HL-60/S4 treated with phorbol 12-myristate 13-acetate at 8.2 ng/mL for 4 days and 3 days (cell line): ENCODE data around the gene CCNB2.
"Not testable (repeated sequence)": the region's sequence is repeated elsewhere in the genome, so short reads cannot be mapped to it uniquely, and the experiment has no call there.

Experiments used
- in situ Hi-C: fragments of 300-500 bp; cut with MboI; formaldehyde crosslinking; loops from 2 replicates; pipeline ENCODE4 v1.15.0; 2022; ENCODE audit warnings: low sequenced_read_pairs

Gene CCNB2

DNA sequence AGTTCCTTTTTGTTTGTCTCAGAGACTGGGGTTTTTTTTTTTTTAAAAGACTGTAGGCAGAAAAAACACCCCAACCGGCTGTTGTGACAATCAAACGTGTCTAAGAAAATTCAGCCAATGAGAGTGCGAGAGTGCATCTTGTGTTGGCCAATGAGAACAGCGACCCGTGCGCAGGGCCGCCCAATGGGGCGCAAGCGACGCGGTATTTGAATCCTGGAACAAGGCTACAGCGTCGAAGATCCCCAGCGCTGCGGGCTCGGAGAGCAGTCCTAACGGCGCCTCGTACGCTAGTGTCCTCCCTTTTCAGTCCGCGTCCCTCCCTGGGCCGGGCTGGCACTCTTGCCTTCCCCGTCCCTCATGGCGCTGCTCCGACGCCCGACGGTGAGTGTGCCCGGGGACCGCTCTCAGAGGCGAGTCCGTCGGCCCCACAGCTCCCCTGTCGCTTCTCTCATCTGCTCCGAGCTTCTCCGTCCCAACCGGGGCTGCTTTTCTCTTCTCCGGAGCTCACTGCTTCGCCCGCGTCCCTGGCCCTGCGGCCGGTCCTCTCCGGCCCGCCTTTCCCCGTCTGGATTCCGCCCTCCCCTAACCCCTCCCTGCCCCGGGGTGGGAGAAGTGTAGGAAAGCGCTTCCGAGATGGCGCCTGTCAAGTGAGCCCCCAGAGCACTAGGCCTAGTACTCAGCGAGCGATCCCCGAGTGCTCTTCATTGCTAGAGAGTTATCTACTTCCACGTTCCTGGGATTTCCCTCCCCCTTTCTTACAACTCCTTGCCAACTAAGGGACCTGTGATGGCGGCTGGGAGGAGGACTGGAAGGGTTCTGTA, at the start of gene CCNB2:
CCNB2 (plus strand) TSS at position 235 of the 821 bp plus-strand sequence; CDS start at position 358, 123 bp downstream.
- in situ Hi-C loops: no loop called here

DNA sequence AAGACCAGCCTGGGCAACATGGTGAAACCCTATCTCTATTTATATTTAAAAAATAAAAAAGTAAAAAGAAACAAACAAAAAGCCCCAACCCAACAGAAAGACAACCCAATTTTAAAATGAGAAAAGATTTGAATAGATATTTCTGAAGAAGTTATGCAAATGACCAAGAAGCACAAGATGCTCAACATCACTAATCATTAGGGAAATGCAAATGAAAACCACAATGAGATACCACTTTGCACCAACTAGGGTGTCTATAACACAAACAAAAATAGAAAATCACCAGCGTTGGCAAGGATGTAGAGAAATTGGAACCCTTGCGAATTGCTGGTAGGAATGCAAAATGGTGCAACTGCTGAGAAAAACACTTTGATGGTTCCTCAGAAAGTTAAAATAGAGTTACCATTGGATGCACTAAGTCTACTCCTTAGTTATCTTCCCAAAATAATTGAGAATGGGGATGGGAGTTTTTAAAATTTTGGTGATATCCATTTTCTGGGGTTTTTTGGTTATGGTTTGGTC, 45.8 kb upstream of the CCNB2 start:
- in situ Hi-C loops: no loop called here

DNA sequence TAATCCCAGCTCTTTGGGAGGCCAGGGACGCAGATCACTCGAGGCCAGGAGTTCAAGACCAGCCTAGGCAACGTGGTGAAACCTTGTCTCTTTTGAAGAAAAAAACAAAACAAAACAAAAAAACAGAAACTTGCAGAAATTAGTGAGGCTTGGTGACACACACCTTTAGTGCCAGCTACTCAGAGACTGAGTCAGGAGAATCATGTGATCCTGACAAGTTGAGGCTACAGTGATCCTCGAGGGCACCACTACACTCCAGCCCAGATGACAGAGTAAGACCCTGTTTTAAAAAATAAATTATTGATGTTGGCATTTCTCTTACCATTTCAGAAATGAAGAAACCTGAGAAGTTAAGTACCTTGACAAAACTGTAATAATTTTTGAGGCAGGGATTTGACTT, 44.6 kb upstream of the CCNB2 start:
- in situ Hi-C loops: no loop called here

DNA sequence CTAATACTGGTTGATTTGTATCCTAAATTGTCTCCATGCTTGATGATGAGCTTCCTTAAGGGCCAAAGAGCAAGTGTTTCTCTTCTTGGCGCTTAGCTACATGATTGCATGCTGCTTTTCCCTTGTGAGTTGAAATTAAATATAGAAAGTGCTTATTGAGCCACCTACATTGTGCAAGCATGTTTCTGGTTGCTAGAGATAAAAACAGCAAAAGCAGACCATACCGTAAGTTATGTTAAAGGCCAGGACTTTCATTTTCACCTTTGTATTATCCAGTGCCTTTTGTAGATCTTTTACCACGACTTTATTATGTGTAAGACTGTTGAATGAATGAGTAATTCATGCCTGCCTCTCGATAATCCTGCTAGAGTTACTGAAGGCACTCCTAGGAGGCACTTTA, 41.9 kb upstream of the CCNB2 start:
- in situ Hi-C loops: no loop called here

DNA sequence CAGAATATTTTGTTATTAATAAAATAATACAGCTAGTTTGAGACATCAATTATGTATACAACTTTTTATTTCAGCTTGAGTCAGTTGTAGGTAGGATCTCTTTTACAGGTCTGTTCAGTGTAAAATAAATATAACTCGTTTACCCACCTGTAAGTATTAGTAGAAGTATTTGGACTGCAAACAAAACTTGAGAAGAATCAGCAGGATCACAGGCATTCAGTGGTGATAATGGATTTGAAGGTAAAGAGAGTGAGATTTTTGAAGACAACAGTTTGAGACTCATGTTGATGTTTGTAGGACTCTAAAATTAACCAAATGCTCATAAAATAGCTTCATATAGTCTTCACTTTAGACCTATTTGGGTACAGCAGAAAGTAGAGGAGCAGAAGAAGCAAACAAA, 35.5 kb upstream of the CCNB2 start:
- in situ Hi-C loops: no loop called here

GRCh38 chr15:59074607-59075006, 30.3 kb upstream of the CCNB2 start:
- in situ Hi-C loops: no loop called here

- in situ Hi-C loops: no loop called here
Measured at GRCh38 chr15:59087731-59088130, 17.2 kb upstream of the CCNB2 start.

GRCh38 chr15:59094077-59094476, 10.9 kb upstream of the CCNB2 start:
- in situ Hi-C loops: no loop called here

DNA sequence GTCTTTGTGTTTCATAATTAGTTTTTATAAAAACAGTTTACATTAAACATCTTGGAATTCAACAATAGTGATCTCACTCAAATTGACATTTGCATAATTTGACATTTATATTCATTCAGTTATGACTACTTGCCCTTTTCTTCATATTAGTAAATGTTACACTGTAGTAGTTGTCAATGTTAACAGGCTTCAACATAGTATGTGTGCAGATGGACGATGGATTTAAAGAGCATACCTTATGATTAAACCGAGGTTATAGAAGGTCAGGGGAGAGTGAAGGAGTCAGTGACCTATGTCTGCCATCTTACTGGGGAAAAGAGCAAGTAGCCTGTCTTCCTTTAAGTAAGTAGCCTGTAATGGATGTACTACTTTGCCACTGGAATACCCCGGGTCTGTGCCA, 8.5 kb upstream of the CCNB2 start:
- in situ Hi-C loops: no loop called here

GRCh38 chr15:59099162-59099685, 5.7 kb upstream of the CCNB2 start:
- in situ Hi-C loops: no loop called here

- in situ Hi-C loops: no loop called here
Measured at GRCh38 chr15:59104602-59104911, 389 bp upstream of the CCNB2 start.

- in situ Hi-C loops: no loop called here
Measured at GRCh38 chr15:59105854-59106253, 908 bp downstream of the CCNB2 start.

DNA sequence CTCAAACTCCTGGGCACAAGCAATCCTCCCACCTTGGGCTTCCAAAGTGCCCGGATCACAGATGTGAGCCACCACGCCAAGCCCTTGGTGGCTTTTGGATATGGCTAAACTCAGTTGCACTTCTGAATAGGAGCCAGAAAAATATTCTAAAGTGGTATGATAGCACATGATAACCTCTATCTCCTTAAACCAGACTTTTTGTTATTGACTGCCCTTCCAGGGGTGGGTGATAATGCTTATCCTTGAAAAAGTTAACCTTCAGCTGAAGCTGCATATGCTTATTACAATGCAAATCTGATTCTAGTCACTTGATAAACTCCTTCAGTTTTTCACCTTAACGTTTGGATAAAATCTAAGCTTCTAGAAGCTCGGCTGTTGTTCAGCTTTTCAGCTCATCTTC, 6.3 kb downstream of the CCNB2 start:
- in situ Hi-C loops: no loop called here

DNA sequence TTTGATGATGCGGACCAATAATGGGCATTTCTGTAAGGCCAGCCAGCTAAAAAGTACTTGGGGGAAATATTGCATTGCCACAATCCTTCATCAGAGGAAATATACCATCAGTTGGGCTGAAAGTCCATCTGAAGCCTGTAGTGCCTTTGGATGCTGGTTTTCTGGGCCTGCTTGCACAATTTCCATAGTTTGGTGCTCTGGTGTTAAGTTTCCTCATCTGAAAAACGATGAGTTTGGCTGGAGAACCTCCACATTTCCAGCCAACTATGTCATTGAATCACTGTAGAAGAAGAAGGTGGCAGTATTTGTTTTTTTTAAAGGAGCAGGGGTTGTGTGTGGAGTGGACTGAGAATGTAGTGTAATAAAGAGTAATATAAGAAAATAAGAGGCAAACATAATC, 10.1 kb downstream of the CCNB2 start:
- in situ Hi-C loops: no loop called here

- in situ Hi-C loops: no loop called here
Measured at GRCh38 chr15:59116141-59116540, 11.2 kb downstream of the CCNB2 start.

GRCh38 chr15:59116771-59117170, 11.8 kb downstream of the CCNB2 start:
- in situ Hi-C loops: no loop called here

DNA sequence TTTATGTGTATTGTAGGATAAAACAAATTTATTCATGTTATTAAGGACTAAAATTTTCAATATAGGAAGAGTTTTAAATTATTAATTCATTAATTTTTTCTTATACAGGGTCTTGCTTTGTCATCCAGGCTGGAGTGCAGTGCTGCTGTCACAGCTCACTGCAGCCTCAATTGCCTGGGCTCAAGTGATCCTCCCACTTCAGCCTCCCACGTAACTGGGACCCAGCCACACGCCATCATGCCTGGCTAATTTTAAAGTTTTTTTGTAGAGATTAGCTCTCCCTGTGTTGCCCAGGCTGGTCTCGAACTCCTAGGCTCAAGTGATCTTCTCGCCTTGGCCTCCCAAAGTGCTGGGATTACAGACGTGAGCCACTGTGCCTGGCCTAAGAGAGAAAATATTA, 14.7 kb downstream of the CCNB2 start:
- in situ Hi-C loops: no loop called here

DNA sequence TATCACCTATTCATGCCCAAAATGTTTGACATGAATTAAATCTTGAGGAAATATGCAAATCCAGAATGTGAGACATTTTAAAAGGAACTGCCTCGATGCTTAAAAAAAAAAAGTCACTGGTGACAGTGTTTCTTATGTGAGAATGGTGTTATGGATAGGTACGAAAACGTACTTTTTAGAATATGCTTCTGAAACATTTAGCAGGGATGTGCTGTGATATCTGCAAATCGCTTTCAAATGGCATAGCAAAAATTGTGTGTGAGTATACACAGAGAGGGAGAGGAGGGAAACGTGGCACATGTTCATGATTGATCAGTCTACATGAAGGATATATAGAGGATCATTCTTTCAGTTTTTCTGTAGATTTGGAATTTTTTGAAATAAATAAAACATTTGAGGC, 16.0 kb downstream of the CCNB2 start:
- in situ Hi-C loops: no loop called here

- in situ Hi-C loops: no loop called here
Measured at GRCh38 chr15:59124261-59124660, 19.3 kb downstream of the CCNB2 start.

DNA sequence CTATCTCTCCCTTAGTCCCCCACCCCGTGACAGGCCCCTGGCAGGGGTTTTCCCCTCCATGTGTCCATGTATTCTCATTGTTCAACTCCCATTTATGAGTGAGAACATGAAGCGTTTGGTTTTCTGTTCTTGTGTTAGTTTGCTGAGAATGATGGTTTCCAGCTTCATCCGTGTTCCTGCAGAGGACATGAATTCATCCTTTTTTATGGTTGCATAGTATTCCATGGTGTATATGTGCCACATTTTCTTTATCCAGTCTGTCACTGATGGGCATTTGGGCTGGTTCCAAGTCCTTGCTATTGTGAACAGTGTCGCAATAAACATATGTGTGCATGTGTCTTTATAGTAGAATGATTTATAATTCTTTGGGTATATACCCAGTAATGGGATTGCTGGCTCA, 20.7 kb downstream of the CCNB2 start:
- in situ Hi-C loops: not testable (repeated sequence)

DNA sequence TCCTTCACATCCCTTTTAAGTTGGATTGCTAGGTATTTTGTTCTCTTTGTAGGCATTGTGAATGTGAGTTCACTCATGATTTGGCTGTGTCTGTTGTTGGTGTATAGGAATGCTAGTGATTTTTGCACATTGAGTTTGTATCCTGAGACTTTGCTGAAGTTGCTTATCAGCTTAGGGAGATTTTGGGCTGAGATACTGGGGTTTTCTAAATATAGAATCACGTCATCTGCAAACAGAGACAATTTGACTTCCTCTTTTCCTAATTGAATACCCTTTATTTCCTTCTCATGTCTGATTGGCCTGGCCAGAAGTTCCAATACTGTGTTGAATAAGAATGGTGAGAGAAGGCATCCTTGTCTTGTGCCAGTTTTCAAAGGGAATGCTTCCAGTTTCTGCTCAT, 22.3 kb downstream of the CCNB2 start:
- in situ Hi-C loops: not testable (repeated sequence)

- in situ Hi-C loops: no loop called here
Measured at GRCh38 chr15:59131456-59131855, 26.5 kb downstream of the CCNB2 start.
